Esophagus muscularis mucosa (tissue), 3 donors: ENCODE measurements around the gene COG7.

Source experiments
- CTCF ChIP-seq, 3 experiments: fragments of 200-600 bp in 2 of 3; fragments of 450-650 bp in 1 of 3; sonication (generic) in 2 of 3; IDR thresholded peaks; one replicate each; pipeline ENCODE4 v1.5.1; 2017 to 2019; ENCODE audit warnings: antibody characterized with exemption in 3 of 3, mild to moderate bottlenecking in 2 of 3, moderate library complexity in 1 of 3
- POLR2A ChIP-seq: fragments of 450-650 bp; IDR thresholded peaks from one replicate; pipeline ENCODE4 v1.6.1; 2017; ENCODE audit warnings: antibody characterized with exemption, moderate library complexity, mild to moderate bottlenecking, low read depth
- POLR2AphosphoS5 ChIP-seq, 2 donors: sonication (generic); formaldehyde crosslinking; IDR thresholded peaks; one replicate each; pipeline ENCODE4 v1.6.1; 2017; ENCODE audit warnings: antibody characterized with exemption in 2 of 2

GRCh38 chr16:23377071-23377931, 75.7 kb downstream of the COG7 start:
- TF ChIP-seq CTCF (IDR thresholded peaks at IDR 0.05) (no peak), POLR2AphosphoS5 (IDR thresholded peaks at IDR 0.05) (no peak), POLR2A (no peak)
